GM19239 (cell line): ENCODE measurements around the gene PIK3R1.

ENCODE experiments used
- DNase-seq: peaks from one replicate; pipeline ENCODE4 v3.0.0; 2011; ENCODE audit warnings: low spot score; ENCODE audit not compliant: insufficient read length
- FAIRE-seq: peaks from 2 replicates; lab custom pipeline; 2011; peaks lifted over from hg19 to GRCh38; lab: Jason Lieb, UNC

The PIK3R1 gene

DNA sequence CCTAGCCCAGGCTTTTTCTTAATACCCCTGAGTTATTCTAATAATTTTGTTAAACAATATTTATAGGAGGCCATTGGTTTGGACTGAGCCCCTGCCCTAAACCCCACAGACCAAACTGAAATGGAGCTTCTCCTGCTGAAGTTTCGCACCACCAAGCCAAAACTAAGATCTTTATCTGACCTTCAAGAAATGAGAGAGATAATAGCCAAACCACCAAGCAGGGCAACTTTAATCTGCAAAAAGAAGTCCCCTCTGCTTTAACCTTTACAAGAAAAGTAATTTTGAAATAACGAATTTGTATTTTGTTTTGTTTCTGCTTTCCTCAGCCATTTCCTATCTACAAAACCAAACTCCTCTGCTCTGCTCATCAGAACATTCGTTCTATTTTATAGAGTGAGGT is 125.5 kb downstream of the PIK3R1 start:
- DNase-seq (no peak), FAIRE-seq (no peak)

DNA sequence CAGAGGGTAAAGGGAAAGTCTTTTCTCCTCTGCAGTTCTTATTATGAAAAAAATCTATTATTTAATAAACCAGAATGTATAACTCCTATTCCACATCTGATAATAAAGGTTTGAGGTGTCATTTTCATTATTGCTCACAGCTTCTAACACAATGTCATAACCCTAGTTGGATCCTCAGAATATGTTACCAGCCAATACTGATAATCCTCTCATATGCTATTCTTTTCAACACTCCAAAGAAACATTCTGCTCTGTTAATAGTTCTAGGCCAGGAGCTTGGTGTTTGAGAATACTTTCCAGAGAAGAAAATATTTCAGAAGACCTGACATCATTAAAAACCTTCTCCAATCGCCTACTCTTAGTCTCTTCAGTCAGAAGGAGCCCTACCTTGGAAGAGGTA is 127.1 kb downstream of the PIK3R1 start:
- DNase-seq (no peak), FAIRE-seq (no peak)

DNA sequence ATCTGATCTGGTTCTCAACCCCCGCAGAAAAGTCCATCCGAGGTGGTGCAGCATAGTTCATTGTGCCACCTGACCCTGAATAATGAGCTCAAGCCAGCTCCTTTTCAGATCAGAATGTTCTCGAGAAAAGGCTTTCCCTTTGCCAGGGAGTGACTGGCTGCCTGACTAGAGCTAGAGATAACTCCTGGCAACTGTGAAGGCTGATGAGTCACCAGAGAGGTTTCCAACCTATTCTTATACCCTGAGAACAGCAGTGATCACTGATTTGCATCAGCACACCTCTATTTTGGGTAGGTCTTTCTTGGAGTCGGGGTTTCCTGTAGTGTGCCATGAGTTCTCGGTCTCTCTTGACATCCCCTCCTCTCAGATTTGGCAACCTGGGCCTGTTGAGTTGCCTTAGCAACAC is 127.9 kb downstream of the PIK3R1 start:
- peak; percentile 78 for FAIRE-seq
- DNase-seq: peak; percentile 9

DNA sequence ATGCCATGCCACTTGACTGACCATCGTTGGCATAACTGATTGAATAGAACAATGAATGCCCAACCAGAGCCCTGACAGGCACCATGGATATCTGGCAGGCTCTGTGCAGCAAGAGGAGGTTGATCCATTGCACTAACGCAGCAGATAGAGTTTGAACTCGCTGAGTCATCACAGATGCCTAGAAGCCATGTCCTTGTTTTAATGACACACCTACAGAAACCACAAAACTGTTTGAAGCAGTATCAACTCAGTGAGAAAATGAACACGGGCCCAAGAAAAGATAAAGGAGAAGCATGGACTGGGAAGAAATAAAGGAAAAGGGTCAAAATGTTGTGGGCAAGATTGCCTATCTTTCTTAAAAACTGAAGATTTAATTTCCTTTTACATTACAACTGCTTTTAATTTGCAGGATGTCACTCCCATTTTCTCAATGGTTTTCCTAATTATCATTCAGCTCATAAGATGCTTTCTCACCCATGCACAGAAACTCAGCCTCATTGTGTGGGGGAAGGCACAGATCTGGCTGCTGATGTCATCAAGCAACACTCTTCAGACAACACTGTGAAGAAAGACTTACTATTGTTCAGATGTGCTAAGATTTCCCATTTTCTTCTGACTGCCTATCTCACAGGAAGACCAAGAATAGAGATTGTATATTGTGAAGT is 129.0 kb downstream of the PIK3R1 start:
- DNase-seq (no peak), FAIRE-seq (peak; percentile 39)

DNA sequence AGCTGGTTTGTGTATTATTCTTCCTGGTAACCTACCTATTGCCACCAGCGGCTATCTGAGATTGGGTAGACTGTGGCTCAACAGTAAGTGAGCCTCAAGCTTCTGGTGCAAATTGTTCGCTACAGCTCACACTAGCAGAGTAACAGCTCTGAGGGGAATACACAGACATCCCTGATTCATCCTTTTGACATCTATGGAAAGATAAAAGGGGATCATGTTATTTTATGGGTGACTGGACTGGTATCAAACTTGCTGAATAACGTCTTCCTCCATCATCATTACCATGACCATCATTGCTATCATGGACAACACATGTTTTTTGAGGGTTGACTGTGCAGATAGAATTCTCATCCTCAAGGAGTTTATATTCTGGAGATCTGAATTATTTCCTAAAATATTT is 129.6 kb downstream of the PIK3R1 start:
- DNase-seq: no peak
- FAIRE-seq: no peak

DNA sequence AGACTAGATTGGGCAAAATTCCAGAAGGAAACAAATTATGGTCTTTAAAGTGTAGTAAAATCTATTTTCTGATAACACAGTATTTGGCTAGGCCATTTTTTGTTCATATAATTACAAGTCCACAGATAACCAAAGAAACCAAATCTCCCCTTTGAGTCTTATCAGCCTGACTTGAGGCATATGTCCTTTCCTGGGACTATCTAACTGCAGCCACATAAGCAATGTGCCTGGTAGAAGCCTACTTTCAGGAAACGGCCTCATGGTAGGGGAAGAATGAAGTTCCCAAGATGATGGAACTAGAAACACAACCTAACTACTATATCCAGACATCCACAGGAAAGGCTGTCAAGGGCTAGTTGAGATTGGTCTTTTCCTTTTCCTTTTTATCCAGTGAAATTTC is 130.0 kb downstream of the PIK3R1 start:
- DNase-seq (no peak), FAIRE-seq (no peak)

DNA sequence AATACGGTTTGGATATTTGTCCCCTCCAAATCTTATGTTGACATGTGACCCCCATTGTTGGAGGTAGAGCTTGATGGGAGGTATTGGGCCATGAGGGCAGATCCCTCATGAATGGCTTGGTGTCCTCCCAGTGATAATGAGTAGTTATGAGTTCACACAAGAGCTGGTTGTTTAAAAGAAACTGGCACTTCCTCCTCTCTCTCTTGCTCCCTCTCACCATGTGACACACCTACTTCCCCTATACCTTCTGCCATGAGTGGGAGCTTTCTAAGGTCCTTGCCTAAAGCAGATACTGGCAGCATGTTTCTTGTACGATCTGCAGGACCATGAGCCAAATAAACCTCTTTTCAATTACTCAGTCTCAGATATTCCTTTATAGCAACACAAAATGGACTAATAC is 132.0 kb downstream of the PIK3R1 start:
- FAIRE-seq (no peak), DNase-seq (no peak)

DNA sequence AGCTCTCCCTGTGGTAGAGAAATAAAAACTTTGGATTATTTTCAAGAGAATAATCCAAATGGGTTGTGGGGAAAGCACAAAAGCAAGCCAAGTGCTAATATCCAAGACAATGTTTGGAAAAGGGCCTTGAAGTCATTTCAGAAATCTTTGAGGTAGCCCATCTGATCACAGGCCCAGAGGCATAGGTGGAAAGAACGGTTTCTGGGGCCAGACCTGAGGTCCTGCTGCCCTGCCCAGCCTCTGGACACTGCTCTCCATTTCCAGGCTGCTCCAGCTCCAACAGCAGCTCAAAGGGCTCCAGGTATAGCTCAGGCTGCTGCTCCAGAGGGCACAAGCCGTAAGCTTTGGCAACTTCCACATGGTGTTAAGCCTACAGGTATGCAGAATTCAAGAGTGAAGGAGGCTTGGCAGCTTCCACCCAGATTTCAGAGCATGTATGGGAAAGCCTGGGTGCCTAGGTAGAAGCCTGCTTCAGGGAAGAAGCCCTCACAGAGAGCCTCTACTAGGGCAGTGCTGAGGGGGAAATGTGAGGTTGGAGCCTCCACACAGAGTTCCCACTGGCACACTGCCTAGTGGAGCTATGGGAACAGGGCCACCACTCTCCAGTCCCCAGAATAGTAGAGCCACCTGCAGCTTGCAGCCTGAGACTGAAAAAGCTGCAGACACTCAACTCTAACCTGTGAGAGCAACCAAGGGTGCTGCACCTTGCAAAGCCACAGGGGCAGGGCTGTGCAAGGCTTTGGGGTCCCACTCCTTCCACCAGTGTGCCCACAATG is 133.1 kb downstream of the PIK3R1 start:
- no peak for DNase-seq
- no peak for FAIRE-seq

DNA sequence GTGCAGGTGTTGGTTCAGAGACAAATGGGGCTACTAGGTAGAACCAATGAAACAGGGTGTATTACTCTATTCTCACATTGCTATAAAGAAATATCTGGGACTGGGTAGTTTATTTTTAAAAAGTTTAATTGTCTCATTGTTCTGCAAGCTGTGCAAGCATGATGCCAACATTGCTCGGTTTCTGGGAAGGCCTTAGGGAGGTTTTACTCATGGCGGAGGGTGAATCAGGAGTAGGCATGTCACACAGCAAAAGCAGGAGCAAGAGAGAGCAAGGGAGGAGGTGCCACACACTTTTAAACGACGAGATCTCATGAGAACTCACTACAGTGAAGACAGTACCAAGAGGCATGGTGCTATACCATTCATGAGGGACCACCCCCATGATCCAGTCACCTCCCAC is 134.6 kb downstream of the PIK3R1 start:
- DNase-seq (no peak), FAIRE-seq (no peak)
